Activated naive CD8-positive, alpha-beta T cell treated with anti-CD3 and anti-CD28 coated beads for 36 hours (primary cell): Measurements from ENCODE around the gene KHDC1. TPM values are rescaled to one million over a fixed set of nuclear protein-coding genes. Genes with fewer than 3 reads are reported as not detected.
"Not testable (repeated sequence)": the region's sequence is repeated elsewhere in the genome, so short reads cannot be mapped to it uniquely, and the experiment has no call there.

Source experiments
- DNase-seq: peaks from one replicate; pipeline ENCODE4 v3.0.0; 2021
- H3K27ac Mint-ChIP-seq: one replicate; pipeline ENCODE4 v1.8.0; 2022; ENCODE audit warnings: mild to moderate bottlenecking, moderate library complexity, mixed read lengths
- H3K27me3 Mint-ChIP-seq: one replicate; pipeline ENCODE4 v1.8.0; 2022; ENCODE audit warnings: mild to moderate bottlenecking, mixed read lengths
- H3K36me3 Mint-ChIP-seq: one replicate; pipeline ENCODE4 v1.8.0; 2021; ENCODE audit warnings: mild to moderate bottlenecking, mixed read lengths
- H3K4me1 Mint-ChIP-seq: one replicate; pipeline ENCODE4 v1.8.0; 2021; ENCODE audit warnings: mixed read lengths
- H3K4me3 Mint-ChIP-seq: one replicate; pipeline ENCODE4 v1.8.0; 2022; ENCODE audit warnings: mild to moderate bottlenecking, moderate library complexity, mixed read lengths
- H3K9me3 Mint-ChIP-seq: one replicate; pipeline ENCODE4 v1.8.0; 2022; ENCODE audit warnings: mixed read lengths
- total RNA-seq, 2 experiments: library from RNA; stranded (reverse); gene quantifications; one replicate each; pipeline ENCODE4 v1.2.3, GENCODE V29; 2021

The KHDC1 gene
- total RNA-seq, 2 experiments from 2014 or later = 3.3 to 3.5 TPM

GRCh38 chr6:73269296-73269695 is 6.3 kb upstream of the KHDC1 start:
- H3K4me3 Mint-ChIP-seq, H3K27ac Mint-ChIP-seq, DNase-seq, H3K27me3 Mint-ChIP-seq, H3K9me3 Mint-ChIP-seq: not testable (repeated sequence)
- peaks cover 15% of the 10 kb centered on the region for H3K4me1 Mint-ChIP-seq
- H3K36me3 Mint-ChIP-seq = peaks cover 42% of the 10 kb centered on the region

- H3K27ac Mint-ChIP-seq, H3K27me3 Mint-ChIP-seq, H3K4me3 Mint-ChIP-seq, H3K9me3 Mint-ChIP-seq, DNase-seq: not testable (repeated sequence)
- Mint-ChIP-seq H3K36me3 (peaks cover 44% of the 10 kb centered on the region), H3K4me1 (peaks cover 19% of the 10 kb centered on the region)
Observed at GRCh38 chr6:73268896-73269295, 5.9 kb upstream of the KHDC1 start.

GRCh38 chr6:73264446-73264845 is 1.4 kb upstream of the KHDC1 start:
- Mint-ChIP-seq H3K27ac (no peak overlapping the region), H3K27me3 (no peaks in the 10 kb centered on the region), H3K36me3 (peaks cover 39% of the 10 kb centered on the region), H3K4me3 (peak overlapping the region; percentile 80), H3K9me3 (no peaks in the 10 kb centered on the region), H3K4me1 (peaks cover 26% of the 10 kb centered on the region)
- no peak for DNase-seq

- no peaks in the 10 kb centered on the region for H3K27me3 Mint-ChIP-seq
- H3K9me3 Mint-ChIP-seq = no peaks in the 10 kb centered on the region
- H3K4me1 Mint-ChIP-seq = peaks cover 26% of the 10 kb centered on the region
- peaks cover 37% of the 10 kb centered on the region for H3K36me3 Mint-ChIP-seq
- H3K4me3 Mint-ChIP-seq = peak overlapping the region; percentile 80
- peak overlapping the region; percentile 74 for H3K27ac Mint-ChIP-seq
- no peak for DNase-seq
Observed at GRCh38 chr6:73263570-73263909, 544 bp upstream of the KHDC1 start.

GRCh38 chr6:73258721-73259120 is 4.3 kb downstream of the KHDC1 start:
- Mint-ChIP-seq H3K4me3 (no peak overlapping the region), H3K9me3 (no peaks in the 10 kb centered on the region), H3K36me3 (peaks cover 1% of the 10 kb centered on the region), H3K4me1 (peaks cover 5% of the 10 kb centered on the region), H3K27me3 (no peaks in the 10 kb centered on the region), H3K27ac (no peak overlapping the region)
- no peak for DNase-seq

GRCh38 chr6:73254323-73254722 is 8.7 kb downstream of the KHDC1 start:
- H3K36me3 Mint-ChIP-seq, H3K4me1 Mint-ChIP-seq, H3K27ac Mint-ChIP-seq, H3K9me3 Mint-ChIP-seq, H3K27me3 Mint-ChIP-seq, H3K4me3 Mint-ChIP-seq, DNase-seq: not testable (repeated sequence)

- H3K36me3 Mint-ChIP-seq = no peaks in the 10 kb centered on the region
- no peaks in the 10 kb centered on the region for H3K27me3 Mint-ChIP-seq
- no peaks in the 10 kb centered on the region for H3K4me1 Mint-ChIP-seq
- no peak overlapping the region for H3K4me3 Mint-ChIP-seq
- DNase-seq = no peak
- no peak overlapping the region for H3K27ac Mint-ChIP-seq
- H3K9me3 Mint-ChIP-seq = no peaks in the 10 kb centered on the region
Observed at GRCh38 chr6:73252703-73253102, 10.3 kb downstream of the KHDC1 start.

- no peak for DNase-seq
- Mint-ChIP-seq H3K36me3 (no peaks in the 10 kb centered on the region), H3K27me3 (peaks cover 7% of the 10 kb centered on the region), H3K27ac (no peak overlapping the region), H3K4me3 (no peak overlapping the region), H3K9me3 (no peaks in the 10 kb centered on the region), H3K4me1 (no peaks in the 10 kb centered on the region)
Observed at GRCh38 chr6:73250016-73250415, 13.0 kb downstream of the KHDC1 start.

- Mint-ChIP-seq H3K36me3 (no peaks in the 10 kb centered on the region), H3K27me3 (peaks cover 7% of the 10 kb centered on the region), H3K27ac (no peak overlapping the region), H3K4me1 (no peaks in the 10 kb centered on the region), H3K4me3 (no peak overlapping the region), H3K9me3 (no peaks in the 10 kb centered on the region)
- DNase-seq = no peak
Observed at GRCh38 chr6:73248192-73248903, 14.6 kb downstream of the KHDC1 start.

GRCh38 chr6:73242001-73242400 is 21.0 kb downstream of the KHDC1 start:
- H3K27ac Mint-ChIP-seq = no peak overlapping the region
- no peaks in the 10 kb centered on the region for H3K36me3 Mint-ChIP-seq
- no peak overlapping the region for H3K4me3 Mint-ChIP-seq
- H3K9me3 Mint-ChIP-seq = no peaks in the 10 kb centered on the region
- H3K4me1 Mint-ChIP-seq = no peaks in the 10 kb centered on the region
- DNase-seq = no peak
- peaks cover 7% of the 10 kb centered on the region for H3K27me3 Mint-ChIP-seq

GRCh38 chr6:73240730-73241129 is 22.3 kb downstream of the KHDC1 start:
- Mint-ChIP-seq H3K36me3 (no peaks in the 10 kb centered on the region), H3K4me1 (no peaks in the 10 kb centered on the region), H3K4me3 (no peak overlapping the region), H3K27me3 (peaks cover 4% of the 10 kb centered on the region), H3K27ac (no peak overlapping the region), H3K9me3 (no peaks in the 10 kb centered on the region)
- no peak for DNase-seq

GRCh38 chr6:73236144-73236750 is 26.7 kb downstream of the KHDC1 start:
- Mint-ChIP-seq H3K4me3 (no peak overlapping the region), H3K27ac (no peak overlapping the region), H3K4me1 (no peaks in the 10 kb centered on the region), H3K9me3 (no peaks in the 10 kb centered on the region), H3K36me3 (no peaks in the 10 kb centered on the region), H3K27me3 (no peaks in the 10 kb centered on the region)
- no peak for DNase-seq

- Mint-ChIP-seq H3K4me1 (no peaks in the 10 kb centered on the region), H3K9me3 (no peaks in the 10 kb centered on the region), H3K36me3 (no peaks in the 10 kb centered on the region), H3K4me3 (no peak overlapping the region), H3K27ac (no peak overlapping the region), H3K27me3 (no peaks in the 10 kb centered on the region)
- DNase-seq = no peak
Observed at GRCh38 chr6:73234733-73235132, 28.3 kb downstream of the KHDC1 start.

- not testable (repeated sequence) for H3K9me3 Mint-ChIP-seq, DNase-seq, H3K36me3 Mint-ChIP-seq, H3K4me1 Mint-ChIP-seq, H3K27ac Mint-ChIP-seq, H3K27me3 Mint-ChIP-seq, H3K4me3 Mint-ChIP-seq
Observed at GRCh38 chr6:73233971-73234370, 29.0 kb downstream of the KHDC1 start.

- no peaks in the 10 kb centered on the region for H3K27me3 Mint-ChIP-seq
- no peak for DNase-seq
- H3K9me3 Mint-ChIP-seq = no peaks in the 10 kb centered on the region
- H3K4me1 Mint-ChIP-seq = no peaks in the 10 kb centered on the region
- H3K36me3 Mint-ChIP-seq = no peaks in the 10 kb centered on the region
- H3K27ac Mint-ChIP-seq = no peak overlapping the region
- H3K4me3 Mint-ChIP-seq = no peak overlapping the region
Observed at GRCh38 chr6:73233048-73233447, 29.9 kb downstream of the KHDC1 start.

GRCh38 chr6:73231986-73232391 is 31.0 kb downstream of the KHDC1 start:
- DNase-seq = no peak
- Mint-ChIP-seq H3K36me3 (no peaks in the 10 kb centered on the region), H3K9me3 (no peaks in the 10 kb centered on the region), H3K4me1 (no peaks in the 10 kb centered on the region), H3K27me3 (no peaks in the 10 kb centered on the region), H3K27ac (no peak overlapping the region), H3K4me3 (no peak overlapping the region)
